NCI-H128 (cell line): Measurements from ENCODE around the gene HLCS.
"Not testable (repeated sequence)": the region's sequence is repeated elsewhere in the genome, so short reads cannot be mapped to it uniquely, and the experiment has no call there.

Experiments
- DNase-seq: peaks from one replicate; lab custom pipeline; 2025; ENCODE audit not compliant: unreplicated experiment; lab: John Stamatoyannopoulos, UW

The HLCS gene

DNA sequence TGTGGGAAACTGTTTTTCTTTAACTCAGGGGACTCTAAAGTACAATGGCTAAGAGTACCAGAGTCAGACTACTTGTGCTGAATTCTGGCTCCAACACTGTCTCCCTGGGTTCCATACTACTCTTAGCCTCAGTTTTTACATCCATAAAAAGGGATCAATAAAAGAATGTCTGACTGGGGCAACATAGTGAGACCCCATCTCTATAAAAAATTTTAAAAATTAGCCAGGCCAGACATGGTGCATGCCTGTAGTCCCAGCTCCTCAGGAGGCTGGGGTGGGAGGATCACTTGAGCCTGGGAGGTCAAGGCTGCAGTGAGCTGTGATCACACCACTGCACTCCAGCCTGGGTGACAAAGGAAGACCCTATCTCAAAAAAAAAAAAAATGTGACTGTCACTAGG, 150.4 kb downstream of the HLCS start:
- DNase-seq, result not testable (repeated sequence)

DNA sequence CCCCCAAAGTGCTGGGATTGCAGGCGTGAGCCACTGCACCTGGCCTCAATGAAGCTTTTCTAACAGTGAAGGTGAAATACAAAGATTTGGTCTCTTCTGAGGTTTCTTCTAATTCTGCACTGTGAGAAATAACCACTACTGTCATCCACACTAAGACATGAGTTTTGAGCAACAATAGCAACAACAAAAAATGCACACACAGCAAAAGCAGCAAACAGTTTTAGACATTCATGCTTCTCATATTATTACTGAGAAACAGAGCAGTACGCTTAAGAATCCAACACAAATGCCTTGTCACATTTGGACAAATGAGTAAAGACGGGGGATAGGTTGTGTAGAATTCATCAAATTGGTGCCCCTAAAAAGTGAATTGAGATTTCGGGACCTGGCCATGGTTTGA, 151.2 kb downstream of the HLCS start:
- no peak for DNase-seq

DNA sequence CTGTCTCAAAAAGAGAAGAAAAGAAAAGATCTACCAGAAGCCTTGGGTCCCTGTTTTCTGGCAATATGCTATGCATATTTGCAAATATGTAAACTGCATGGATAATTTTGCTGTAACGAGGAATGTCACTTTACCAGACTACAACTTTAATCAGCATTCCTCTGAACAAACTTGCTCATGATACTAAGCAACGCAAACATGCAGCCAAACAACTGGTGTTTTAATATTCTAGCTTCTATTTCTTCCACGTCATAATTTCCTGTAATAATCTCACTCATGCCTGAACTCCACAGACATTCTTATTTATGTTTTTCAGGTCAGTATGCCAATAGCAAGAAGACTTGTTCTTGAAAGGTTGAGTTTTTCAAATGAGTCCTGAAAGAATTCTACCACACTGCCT, 153.4 kb downstream of the HLCS start:
- DNase-seq, result no peak

GRCh38 chr21:36811762-36812161, 154.7 kb downstream of the HLCS start:
- DNase-seq, result no peak

GRCh38 chr21:36810443-36810842, 156.0 kb downstream of the HLCS start:
- DNase-seq, result no peak

GRCh38 chr21:36807422-36807928, 159.0 kb downstream of the HLCS start:
- no peak for DNase-seq

GRCh38 chr21:36806103-36806502, 160.4 kb downstream of the HLCS start:
- no peak for DNase-seq

DNA sequence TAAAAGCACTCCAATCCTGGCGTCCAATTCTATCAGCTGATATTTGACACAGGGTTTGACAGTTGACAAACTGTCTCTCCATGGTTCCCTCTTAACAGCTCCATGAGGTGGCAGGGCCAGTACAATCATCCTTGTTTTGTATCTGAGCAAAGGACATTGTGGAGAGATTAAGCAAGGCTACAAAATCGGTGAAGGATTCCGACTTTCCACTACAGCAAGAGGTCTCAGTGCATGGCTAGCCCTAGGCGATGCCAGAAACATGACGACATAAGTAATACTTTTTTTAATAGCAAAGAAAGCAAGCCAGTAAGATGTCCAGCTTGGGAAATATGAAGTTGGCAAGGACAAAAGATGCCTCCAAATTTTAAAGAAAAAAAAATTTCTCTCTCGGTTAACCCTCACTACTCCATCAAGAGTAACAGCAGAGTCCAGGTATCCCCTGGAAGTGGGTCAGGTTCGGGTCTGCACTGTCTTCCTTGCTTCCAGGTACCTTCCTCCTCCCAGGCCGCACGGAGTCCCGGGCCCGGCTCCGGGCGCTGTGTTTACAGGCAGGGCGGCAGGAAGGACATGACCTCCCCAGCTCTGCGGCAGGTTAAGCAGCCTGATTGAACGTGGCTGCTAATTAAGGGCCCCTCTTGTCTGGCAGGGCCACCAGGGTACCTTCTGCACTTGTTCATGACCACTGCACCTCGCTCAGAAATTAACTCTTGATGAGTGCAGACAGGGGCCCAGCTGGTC, 161.4 kb downstream of the HLCS start:
- DNase-seq, result no peak

GRCh38 chr21:36803816-36804439, 162.5 kb downstream of the HLCS start:
- no peak for DNase-seq

DNA sequence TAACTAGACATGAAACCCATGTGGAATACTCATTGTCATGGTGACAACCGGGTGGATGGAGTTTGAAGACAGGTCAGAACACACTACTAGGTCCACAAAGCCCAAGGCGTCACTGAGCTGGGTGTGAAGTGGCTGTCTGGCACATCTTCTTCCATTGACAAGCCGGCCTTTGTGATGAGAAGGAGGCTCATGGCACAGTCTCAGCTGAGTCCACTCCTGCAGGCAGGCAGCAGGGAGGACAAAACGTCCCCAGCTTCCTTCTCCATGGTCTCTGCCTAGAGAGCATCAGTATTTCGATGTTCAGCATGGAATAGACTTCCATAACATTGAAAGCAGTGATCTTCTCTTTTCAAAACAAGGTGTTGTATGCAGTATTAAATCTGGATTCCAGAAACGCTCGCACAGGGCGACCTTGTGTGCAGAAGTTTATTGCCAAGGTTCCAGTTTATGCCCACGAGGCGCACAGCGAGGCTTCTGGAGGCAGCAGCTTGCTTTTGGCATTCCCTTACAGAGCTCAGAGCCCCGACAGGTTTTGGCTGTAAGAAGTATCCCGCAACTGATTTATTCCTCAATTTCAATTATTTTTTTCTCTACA, 163.3 kb downstream of the HLCS start:
- no peak for DNase-seq

DNA sequence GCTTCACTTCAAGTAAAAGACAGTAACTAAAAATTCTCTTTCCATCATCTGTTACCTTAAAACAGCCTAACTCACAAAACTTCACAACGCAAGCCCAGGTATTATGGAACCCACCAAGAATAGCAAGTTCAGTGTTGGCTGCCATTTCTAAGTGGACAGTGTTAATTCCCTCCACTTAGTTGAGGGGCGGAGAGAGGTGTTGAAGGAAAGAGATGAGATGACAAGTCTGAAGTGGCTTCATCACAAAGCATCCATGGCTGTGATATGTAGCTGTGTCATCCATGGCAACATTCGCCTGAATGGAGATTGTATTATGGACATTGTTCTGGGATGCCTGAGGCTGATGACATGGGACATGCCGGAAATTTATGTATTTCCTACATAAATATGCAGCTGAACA, 165.7 kb downstream of the HLCS start:
- DNase-seq, result no peak

- no peak for DNase-seq
Measured at GRCh38 chr21:36799869-36800268, 166.6 kb downstream of the HLCS start.

- DNase-seq, result no peak
Measured at GRCh38 chr21:36798491-36798890, 168.0 kb downstream of the HLCS start.

- DNase-seq, result no peak
Measured at GRCh38 chr21:36796070-36796469, 170.4 kb downstream of the HLCS start.

GRCh38 chr21:36792505-36792967, 173.9 kb downstream of the HLCS start:
- no peak for DNase-seq

GRCh38 chr21:36791695-36792470, 174.6 kb downstream of the HLCS start:
- no peak for DNase-seq

GRCh38 chr21:36791180-36791579, 175.3 kb downstream of the HLCS start:
- DNase-seq, result no peak

GRCh38 chr21:36790616-36791015, 175.9 kb downstream of the HLCS start:
- no peak for DNase-seq

- no peak for DNase-seq
Measured at GRCh38 chr21:36788120-36788638, 178.3 kb downstream of the HLCS start.

DNA sequence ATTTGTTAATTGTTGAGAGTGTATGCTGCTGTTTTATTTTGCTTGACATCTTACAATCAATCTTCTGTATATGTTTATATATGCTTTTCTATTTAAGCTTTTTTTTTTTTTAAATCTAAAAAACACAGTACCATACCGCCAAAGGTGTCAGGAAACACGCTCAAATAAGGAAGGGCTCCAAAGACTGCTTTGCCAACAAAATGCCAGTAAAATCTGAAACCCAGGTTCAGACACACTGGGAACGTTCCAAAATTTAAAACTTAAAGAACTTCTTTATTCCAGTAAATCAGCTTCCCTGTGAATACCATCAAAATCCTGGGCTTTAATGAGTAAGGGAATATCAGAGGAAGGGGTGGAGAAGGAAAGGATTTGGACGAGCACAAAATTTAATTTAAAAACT, 180.3 kb downstream of the HLCS start:
- no peak for DNase-seq

DNA sequence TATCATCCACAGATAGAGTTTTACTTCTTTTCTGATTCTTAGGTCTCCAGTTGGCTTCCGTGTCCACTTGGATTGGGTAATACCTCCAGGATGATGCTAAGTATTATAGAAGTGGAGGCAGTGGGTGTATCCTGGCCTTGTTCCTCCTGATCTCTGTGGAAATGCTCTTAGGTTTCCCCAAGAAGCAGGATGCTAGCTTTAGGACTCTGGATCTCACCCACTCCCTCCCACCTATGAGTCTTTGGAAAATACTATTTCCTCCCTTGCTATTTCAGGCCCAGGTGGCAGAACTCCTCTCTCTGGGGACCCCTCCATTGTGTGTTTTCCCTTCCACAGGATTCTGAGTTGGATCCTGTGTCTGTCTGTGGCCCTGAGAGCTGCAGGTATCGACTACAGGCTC, 180.9 kb downstream of the HLCS start:
- DNase-seq, result no peak
